ENCODE measurements around the gene MTAP.

The MTAP gene

DNA sequence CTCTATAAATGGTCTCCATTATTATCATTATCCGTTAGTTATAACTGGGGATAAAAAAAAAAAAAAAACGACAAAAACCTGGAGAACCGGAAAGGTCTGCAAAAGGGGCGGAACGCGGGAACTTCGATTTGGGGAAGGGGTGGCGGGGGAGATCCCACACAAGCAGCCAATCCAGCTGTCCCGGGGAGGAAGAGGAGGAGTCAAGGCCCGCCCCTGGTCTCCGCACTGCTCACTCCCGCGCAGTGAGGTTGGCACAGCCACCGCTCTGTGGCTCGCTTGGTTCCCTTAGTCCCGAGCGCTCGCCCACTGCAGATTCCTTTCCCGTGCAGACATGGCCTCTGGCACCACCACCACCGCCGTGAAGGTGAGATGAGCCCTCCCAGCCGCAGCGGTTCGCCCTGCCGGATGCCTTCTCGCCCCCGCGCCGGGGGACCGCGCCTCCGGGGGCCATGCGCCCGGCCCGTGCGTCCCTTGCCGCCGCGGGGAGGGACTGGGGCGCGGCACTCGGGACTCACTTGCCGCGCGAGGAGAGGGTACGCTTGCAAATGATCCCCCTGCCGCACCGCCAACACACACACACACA lies at the start of gene MTAP:
TSS of gene MTAP (plus strand) at position 219 of the 583 bp plus-strand sequence. CDS start at position 332, 113 bp downstream.
- Histone ChIP-seq H3K4me1 (ENCODE audit: control insufficient read depth, insufficient read depth, low read length) (peaks cover 32% of the 10 kb centered on the region), H3K36me3 (ENCODE audit: control insufficient read depth, insufficient read depth, low read length, severe bottlenecking) (no peaks in the 10 kb centered on the region), H3K9ac (ENCODE audit: low read length) (peak within 1 kb of the TSS; percentile 97), H3K4me3 (ENCODE audit: low read length) (peak within 1 kb of the TSS; percentile 83), H3K9me3 (ENCODE audit: control insufficient read depth, low read length) (no peaks in the 10 kb centered on the region), H3K27me3 (replicated peaks; ENCODE audit: control insufficient read depth, insufficient read depth, low read length) (no peaks in the 10 kb centered on the region)
- peak; percentile 96 for DNase-seq (ENCODE audit: low read depth)

DNA sequence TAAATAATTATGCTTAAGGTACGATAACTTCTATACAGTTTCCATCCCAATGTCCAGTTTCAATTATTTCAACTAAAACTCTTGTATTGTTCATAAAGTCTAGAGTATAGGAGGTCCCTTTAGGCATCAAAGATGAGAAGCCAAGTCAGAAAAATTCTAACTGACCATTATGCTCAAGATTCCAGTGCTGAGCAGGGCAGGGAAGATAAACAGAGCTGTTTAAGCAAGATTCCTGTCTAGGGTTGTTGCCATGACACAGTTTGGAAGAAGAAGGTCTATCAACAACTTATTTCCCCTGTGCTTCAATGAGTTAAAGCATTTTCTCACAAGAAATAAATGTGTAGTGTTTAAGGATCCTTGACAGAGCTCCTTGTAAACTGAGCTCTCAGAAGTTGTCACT lies 48.9 kb upstream of the MTAP start:
- Histone ChIP-seq H3K27me3 (replicated peaks; ENCODE audit: control insufficient read depth, insufficient read depth, low read length) (no peaks in the 10 kb centered on the region), H3K4me3 (ENCODE audit: low read length) (no peak overlapping the region), H3K36me3 (ENCODE audit: control insufficient read depth, insufficient read depth, low read length, severe bottlenecking) (no peaks in the 10 kb centered on the region), H3K9ac (ENCODE audit: low read length) (no peak overlapping the region), H3K4me1 (ENCODE audit: control insufficient read depth, insufficient read depth, low read length) (peaks cover 15% of the 10 kb centered on the region), H3K9me3 (ENCODE audit: control insufficient read depth, low read length) (no peaks in the 10 kb centered on the region)
- DNase-seq (ENCODE audit: low read depth): no peak

DNA sequence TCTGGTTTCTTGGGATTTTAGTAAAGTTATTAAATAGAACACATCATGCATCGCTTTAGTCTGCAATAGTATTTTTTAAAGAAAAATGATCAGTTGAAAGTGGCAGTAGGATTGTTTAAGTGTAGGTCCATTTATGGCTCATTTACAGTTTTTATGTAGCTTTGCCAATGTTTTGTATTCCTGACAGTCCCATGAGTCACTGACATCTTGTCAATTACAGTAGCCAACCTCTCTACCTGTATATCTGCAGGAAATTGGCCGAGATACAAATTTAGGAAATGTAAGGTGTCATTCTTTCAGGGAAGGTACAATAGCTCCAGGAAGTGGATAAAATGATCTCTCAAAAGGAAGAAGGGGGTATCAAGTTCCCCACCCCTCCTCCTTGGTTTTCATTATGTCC lies 47.7 kb upstream of the MTAP start:
- no peaks in the 10 kb centered on the region for H3K9me3 ChIP-seq (ENCODE audit: control insufficient read depth, low read length)
- no peaks in the 10 kb centered on the region for H3K36me3 ChIP-seq (ENCODE audit: control insufficient read depth, insufficient read depth, low read length, severe bottlenecking)
- DNase-seq (ENCODE audit: low read depth): no peak
- peaks cover 13% of the 10 kb centered on the region for H3K4me1 ChIP-seq (ENCODE audit: control insufficient read depth, insufficient read depth, low read length)
- H3K27me3 ChIP-seq (replicated peaks; ENCODE audit: control insufficient read depth, insufficient read depth, low read length): no peaks in the 10 kb centered on the region
- H3K4me3 ChIP-seq (ENCODE audit: low read length): no peak overlapping the region
- no peak overlapping the region for H3K9ac ChIP-seq (ENCODE audit: low read length)

DNA sequence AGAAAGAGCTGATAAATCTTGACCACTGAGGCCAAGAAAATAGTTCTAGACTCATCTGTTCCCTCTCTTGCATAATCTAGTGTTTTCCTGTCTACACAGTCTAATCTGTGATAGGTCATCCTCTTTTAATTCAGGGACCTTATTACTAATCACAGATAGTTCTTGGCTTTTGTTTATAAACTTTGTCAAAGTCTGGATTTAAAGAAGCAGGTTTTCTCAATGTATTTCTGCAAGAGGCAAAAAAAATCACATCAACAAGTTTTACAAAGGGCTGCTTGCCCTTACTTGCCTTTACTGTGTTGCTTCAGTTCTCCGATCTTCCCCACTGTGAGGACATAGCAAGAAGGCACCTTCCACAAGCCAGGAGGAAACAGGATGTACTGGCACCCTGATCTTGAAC lies 43.9 kb upstream of the MTAP start:
- H3K27me3 ChIP-seq (replicated peaks; ENCODE audit: control insufficient read depth, insufficient read depth, low read length): no peaks in the 10 kb centered on the region
- no peak for DNase-seq (ENCODE audit: low read depth)
- H3K9ac ChIP-seq (ENCODE audit: low read length): no peak overlapping the region
- peaks cover 4% of the 10 kb centered on the region for H3K4me1 ChIP-seq (ENCODE audit: control insufficient read depth, insufficient read depth, low read length)
- H3K4me3 ChIP-seq (ENCODE audit: low read length): no peak overlapping the region
- H3K36me3 ChIP-seq (ENCODE audit: control insufficient read depth, insufficient read depth, low read length, severe bottlenecking): no peaks in the 10 kb centered on the region
- H3K9me3 ChIP-seq (ENCODE audit: control insufficient read depth, low read length): no peaks in the 10 kb centered on the region

DNA sequence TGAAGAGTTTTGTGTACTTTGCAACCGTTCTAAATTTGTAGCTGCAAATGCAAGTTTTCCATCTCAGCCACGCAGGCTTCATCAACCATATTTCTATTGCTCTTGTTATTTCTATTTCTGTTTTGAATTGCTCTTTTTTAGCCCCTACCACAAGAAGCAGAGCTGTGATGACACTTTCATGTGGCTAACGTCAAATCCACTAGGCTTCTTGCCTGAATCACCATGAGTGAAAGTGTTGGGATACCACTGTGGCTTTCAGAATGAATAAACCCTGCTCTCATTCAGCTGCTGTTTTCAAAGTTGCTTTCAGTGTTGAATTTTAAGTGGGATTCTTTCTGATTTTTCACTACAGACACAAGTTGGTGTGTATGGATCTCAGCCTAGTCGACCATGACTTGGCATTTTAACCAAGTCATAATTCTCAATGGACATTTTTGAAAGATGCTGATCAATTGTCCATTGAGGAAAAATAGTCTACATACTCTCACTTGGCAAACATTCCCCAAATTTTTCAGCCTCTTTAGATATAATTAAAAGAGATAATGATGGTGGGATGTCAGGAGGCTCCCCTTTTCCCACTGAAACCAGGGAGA lies 41.0 kb upstream of the MTAP start:
- Histone ChIP-seq H3K9me3 (ENCODE audit: control insufficient read depth, low read length) (no peaks in the 10 kb centered on the region), H3K27me3 (replicated peaks; ENCODE audit: control insufficient read depth, insufficient read depth, low read length) (no peaks in the 10 kb centered on the region), H3K4me3 (ENCODE audit: low read length) (no peak overlapping the region), H3K4me1 (ENCODE audit: control insufficient read depth, insufficient read depth, low read length) (peaks cover 11% of the 10 kb centered on the region), H3K36me3 (ENCODE audit: control insufficient read depth, insufficient read depth, low read length, severe bottlenecking) (no peaks in the 10 kb centered on the region), H3K9ac (ENCODE audit: low read length) (no peak overlapping the region)
- DNase-seq (ENCODE audit: low read depth): no peak

DNA sequence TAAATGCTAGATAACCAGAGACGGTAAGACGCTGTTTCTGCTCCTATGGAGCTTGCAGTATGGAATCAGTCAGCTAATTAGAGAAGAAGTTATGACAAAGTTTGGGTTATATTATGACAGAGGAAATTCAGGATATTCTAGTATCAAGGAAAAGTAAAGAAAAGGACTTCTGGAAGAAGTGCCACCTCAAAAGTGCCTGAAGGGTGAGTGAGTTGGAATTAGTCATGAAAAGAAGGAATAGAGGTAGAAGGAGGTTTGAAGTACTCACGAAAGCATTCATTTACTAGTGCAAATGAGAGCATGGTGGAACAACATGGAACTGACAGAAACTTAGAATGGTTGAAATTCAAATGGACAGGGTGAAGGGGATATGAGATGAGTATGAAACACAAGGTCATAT lies 40.4 kb upstream of the MTAP start:
- H3K27me3 ChIP-seq (replicated peaks; ENCODE audit: control insufficient read depth, insufficient read depth, low read length): no peaks in the 10 kb centered on the region
- H3K36me3 ChIP-seq (ENCODE audit: control insufficient read depth, insufficient read depth, low read length, severe bottlenecking): no peaks in the 10 kb centered on the region
- H3K4me1 ChIP-seq (ENCODE audit: control insufficient read depth, insufficient read depth, low read length): peaks cover 11% of the 10 kb centered on the region
- DNase-seq (ENCODE audit: low read depth): no peak
- no peak overlapping the region for H3K9ac ChIP-seq (ENCODE audit: low read length)
- no peaks in the 10 kb centered on the region for H3K9me3 ChIP-seq (ENCODE audit: control insufficient read depth, low read length)
- no peak overlapping the region for H3K4me3 ChIP-seq (ENCODE audit: low read length)

DNA sequence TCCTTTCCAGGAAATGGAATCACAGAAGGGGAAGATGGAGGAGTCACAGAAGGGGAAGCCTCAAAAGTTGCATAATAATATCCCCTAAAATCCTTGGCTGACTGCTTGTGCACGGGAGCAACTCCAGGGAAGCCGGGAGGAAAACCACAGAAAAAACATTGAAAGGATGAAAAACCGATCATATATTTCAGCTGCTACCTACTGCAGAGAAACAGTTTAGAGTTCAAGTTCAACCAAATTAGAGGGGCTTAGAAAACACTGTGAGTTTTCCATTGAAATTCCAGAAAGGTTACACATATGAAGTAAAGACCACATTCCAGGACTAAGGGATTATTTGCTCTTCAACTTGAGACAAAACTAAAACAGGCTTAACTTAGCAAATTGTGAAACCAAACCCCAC lies 37.6 kb upstream of the MTAP start:
- H3K4me1 ChIP-seq (ENCODE audit: control insufficient read depth, insufficient read depth, low read length): peaks cover 7% of the 10 kb centered on the region

DNA sequence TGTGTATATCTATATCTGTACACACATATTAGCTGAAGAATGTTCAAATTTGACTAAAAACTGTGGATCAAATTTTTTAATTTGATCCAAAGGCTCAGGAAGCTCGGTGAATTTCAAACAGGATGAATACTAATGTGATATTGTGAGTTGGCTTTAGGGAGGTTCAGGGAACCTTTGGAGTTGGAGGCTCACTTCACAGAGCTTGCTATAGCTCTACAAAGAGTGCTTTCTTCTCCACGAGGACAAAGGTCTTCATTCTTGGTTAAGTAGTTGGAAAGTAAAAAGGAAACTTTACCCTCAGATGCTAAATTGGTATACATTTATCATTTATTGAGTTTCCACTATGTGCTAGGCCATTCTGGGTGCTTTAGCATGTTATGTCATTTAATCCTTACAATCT lies 36.3 kb upstream of the MTAP start:
- DNase-seq (ENCODE audit: low read depth): no peak
- Histone ChIP-seq H3K36me3 (ENCODE audit: control insufficient read depth, insufficient read depth, low read length, severe bottlenecking) (no peaks in the 10 kb centered on the region), H3K27me3 (replicated peaks; ENCODE audit: control insufficient read depth, insufficient read depth, low read length) (no peaks in the 10 kb centered on the region), H3K4me3 (ENCODE audit: low read length) (no peak overlapping the region), H3K9me3 (ENCODE audit: control insufficient read depth, low read length) (no peaks in the 10 kb centered on the region), H3K9ac (ENCODE audit: low read length) (no peak overlapping the region), H3K4me1 (ENCODE audit: control insufficient read depth, insufficient read depth, low read length) (peaks cover 17% of the 10 kb centered on the region)

More for the DNA sequence above, 37.6 kb upstream of the MTAP start:
- DNase-seq (ENCODE audit: low read depth): peak; percentile 25
- Histone ChIP-seq H3K36me3 (ENCODE audit: control insufficient read depth, insufficient read depth, low read length, severe bottlenecking) (no peaks in the 10 kb centered on the region), H3K27me3 (replicated peaks; ENCODE audit: control insufficient read depth, insufficient read depth, low read length) (no peaks in the 10 kb centered on the region), H3K9me3 (ENCODE audit: control insufficient read depth, low read length) (no peaks in the 10 kb centered on the region), H3K4me3 (ENCODE audit: low read length) (peak overlapping the region; percentile 47), H3K9ac (ENCODE audit: low read length) (no peak overlapping the region)

DNA sequence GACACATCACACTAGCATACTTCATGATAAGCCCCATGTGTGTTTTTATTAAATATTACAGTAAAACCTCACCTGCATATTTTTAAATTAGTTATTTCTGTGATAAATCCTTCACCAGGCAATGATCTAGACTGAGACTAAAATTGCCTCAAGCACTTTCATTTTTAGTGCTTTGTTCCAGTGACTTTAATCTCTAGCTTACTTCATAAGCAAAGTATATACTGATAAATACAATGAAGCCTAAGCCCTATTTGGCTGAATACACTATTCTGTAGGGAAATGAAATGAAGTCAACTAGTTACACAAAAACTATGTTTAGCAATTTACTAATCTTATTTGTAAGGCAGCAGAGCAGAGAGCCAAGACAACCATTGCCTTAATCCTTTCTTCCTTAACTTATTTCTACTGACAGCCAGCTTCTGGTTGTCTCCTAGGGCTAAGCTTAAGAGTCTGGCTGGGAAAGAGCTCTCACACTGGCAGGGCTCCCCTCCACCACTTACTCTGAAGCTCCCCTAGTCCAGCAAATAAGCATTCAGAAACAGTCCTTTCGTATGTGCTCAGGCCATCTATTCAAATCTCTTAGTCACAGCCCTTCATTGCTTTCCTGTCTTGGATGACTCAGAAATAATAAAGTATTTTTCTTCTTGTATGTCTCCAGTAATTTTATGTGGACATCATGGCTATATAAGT lies 31.4 kb upstream of the MTAP start:
- Histone ChIP-seq H3K4me3 (ENCODE audit: low read length) (peak overlapping the region; percentile 62), H3K36me3 (ENCODE audit: control insufficient read depth, insufficient read depth, low read length, severe bottlenecking) (no peaks in the 10 kb centered on the region), H3K27me3 (replicated peaks; ENCODE audit: control insufficient read depth, insufficient read depth, low read length) (no peaks in the 10 kb centered on the region), H3K4me1 (ENCODE audit: control insufficient read depth, insufficient read depth, low read length) (peaks cover 32% of the 10 kb centered on the region), H3K9me3 (ENCODE audit: control insufficient read depth, low read length) (no peaks in the 10 kb centered on the region), H3K9ac (ENCODE audit: low read length) (peak overlapping the region; percentile 65)
- peak; percentile 82 for DNase-seq (ENCODE audit: low read depth)

DNA sequence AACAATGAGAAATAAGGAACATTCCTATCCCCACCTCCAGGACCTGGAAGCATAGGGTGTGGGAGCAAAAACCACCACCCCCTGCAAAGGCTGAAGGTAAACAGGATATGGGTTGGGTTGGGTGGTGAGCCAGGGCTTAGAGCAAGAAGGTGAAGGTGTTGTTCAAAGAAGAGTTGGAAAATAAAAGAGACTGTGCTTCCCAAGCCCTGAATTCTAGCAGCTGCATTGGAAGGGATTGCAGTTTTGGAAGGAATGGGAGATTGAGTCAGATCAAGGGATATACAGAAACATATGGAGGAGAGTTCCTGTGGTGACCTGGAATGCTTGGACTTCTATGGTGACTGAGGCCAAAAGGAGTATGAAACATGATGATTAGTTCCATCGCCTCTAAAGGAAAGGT lies 24.7 kb upstream of the MTAP start:
- H3K4me3 ChIP-seq (ENCODE audit: low read length): peak overlapping the region; percentile 4
- no peaks in the 10 kb centered on the region for H3K36me3 ChIP-seq (ENCODE audit: control insufficient read depth, insufficient read depth, low read length, severe bottlenecking)
- H3K27me3 ChIP-seq (replicated peaks; ENCODE audit: control insufficient read depth, insufficient read depth, low read length): no peaks in the 10 kb centered on the region
- peaks cover 34% of the 10 kb centered on the region for H3K4me1 ChIP-seq (ENCODE audit: control insufficient read depth, insufficient read depth, low read length)
- H3K9me3 ChIP-seq (ENCODE audit: control insufficient read depth, low read length): no peaks in the 10 kb centered on the region
- H3K9ac ChIP-seq (ENCODE audit: low read length): no peak overlapping the region
- peak; percentile 72 for DNase-seq (ENCODE audit: low read depth)

DNA sequence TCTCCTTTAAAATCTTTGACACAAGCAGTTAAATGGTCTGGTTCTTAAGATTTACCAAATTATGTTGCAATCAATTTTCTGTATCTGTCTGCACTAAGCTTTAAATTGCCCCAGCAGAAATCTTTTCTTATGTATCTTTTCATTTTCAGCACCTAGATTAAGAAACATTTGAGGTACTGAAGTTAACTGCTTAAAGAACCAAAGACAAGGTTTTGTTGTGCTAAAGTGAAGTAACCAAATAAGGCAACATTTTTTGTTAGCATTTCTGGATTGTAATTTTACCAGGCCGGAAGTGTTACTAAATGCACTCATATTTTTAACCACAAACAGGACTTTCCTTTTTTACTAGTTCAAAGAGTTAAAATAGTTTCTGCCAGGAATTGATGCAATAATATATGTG lies 24.1 kb upstream of the MTAP start:
- Histone ChIP-seq H3K27me3 (replicated peaks; ENCODE audit: control insufficient read depth, insufficient read depth, low read length) (no peaks in the 10 kb centered on the region), H3K4me1 (ENCODE audit: control insufficient read depth, insufficient read depth, low read length) (peaks cover 28% of the 10 kb centered on the region), H3K36me3 (ENCODE audit: control insufficient read depth, insufficient read depth, low read length, severe bottlenecking) (no peaks in the 10 kb centered on the region), H3K9me3 (ENCODE audit: control insufficient read depth, low read length) (no peaks in the 10 kb centered on the region), H3K9ac (ENCODE audit: low read length) (peak overlapping the region; percentile 25), H3K4me3 (ENCODE audit: low read length) (no peak overlapping the region)
- DNase-seq (ENCODE audit: low read depth): peak; percentile 31

Data from adipocyte (in vitro differentiated cells).